CMK (cell line): Measurements from ENCODE around the gene DNASE1L1.

Experiments
- DNase-seq: peaks from one replicate; pipeline ENCODE4 v3.0.0-alpha.2; 2010; ENCODE audit warnings: low read depth

Gene DNASE1L1, protein sequence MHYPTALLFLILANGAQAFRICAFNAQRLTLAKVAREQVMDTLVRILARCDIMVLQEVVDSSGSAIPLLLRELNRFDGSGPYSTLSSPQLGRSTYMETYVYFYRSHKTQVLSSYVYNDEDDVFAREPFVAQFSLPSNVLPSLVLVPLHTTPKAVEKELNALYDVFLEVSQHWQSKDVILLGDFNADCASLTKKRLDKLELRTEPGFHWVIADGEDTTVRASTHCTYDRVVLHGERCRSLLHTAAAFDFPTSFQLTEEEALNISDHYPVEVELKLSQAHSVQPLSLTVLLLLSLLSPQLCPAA

DNA sequence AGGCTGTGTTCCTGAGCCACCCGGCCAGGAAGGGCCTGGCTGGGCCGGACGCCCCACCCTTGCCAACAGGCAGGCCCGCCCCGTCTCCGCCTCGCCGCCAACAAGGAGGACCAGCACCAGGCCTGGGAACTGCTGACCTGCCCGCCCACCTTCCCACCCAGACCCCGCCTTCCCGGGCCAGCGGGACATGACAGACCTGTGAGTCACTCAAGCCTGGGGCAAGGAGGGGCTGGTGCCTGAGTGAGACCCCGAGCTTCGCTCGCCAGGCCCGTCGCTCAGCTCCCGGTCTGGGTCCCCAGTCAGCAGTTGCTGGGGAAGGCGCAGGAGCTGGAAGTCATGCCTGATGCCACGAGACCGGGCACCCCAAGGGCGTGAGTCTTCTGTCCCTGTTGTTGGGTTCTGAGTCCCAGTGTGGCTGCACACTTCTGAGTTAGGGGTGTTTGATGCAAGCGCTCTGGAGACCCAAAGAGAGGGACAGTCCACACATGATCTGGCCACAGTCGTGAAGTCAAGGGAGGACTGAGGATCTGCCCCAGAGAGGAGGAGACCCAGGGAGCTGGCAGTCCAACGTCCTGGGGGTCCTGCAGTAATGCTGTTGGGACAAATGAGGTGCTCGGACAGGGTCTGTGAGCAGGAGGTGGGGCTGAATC, at the start of gene DNASE1L1:
Gene DNASE1L1 (minus strand): TSS at position 33 of the 650 bp plus-strand sequence. CDS start 3,686 bp downstream, outside the sequence.
- no peak for DNase-seq

DNA sequence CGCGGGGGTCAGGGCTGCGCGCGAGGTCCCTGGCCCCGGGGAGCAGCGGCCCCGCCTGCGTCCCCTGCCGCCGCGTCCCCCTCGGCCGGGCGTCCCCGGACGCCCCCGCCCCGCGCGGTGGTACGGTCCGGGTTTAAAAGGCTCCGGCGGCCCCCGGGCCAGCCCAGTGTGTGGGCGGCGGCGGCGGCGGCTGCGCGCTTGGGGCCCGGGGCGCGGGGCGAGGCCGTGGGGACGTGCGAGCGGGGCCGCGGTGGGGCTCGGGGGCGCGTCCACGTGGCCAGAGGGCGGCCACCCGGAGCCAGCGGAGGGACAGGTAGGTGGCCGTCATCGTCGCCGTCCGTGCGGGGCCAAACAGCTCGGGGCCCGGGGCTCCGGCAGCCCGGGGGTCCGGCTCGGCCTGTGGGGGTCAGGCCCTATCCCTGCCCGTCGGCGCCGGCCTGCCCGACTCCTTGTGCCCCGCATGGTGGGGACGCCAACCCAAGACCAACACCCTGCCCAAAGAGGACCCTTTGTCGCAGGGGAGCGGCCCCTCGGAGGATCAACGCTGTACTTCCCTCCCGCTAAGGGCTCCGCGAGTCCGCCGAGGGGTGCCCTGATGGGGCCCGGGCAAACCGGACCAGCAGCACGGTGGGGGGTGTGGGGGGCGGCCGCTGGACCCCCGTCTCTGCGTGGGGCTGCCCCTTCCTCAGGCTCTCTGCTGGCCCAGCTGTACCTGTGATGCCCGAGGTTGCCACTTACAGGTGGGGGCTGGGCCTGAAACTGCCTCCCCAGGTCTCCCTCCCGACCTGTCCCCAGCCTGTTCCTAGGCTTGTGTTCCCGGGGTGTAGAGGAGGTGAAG, 49.3 kb upstream of the DNASE1L1 start, which contains the start of gene PLXNA3:
Gene PLXNA3 (plus strand): TSS at position 166 of the 838 bp plus-strand sequence. CDS start 1,903 bp downstream, outside the sequence.
- DNase-seq, result no peak

DNA sequence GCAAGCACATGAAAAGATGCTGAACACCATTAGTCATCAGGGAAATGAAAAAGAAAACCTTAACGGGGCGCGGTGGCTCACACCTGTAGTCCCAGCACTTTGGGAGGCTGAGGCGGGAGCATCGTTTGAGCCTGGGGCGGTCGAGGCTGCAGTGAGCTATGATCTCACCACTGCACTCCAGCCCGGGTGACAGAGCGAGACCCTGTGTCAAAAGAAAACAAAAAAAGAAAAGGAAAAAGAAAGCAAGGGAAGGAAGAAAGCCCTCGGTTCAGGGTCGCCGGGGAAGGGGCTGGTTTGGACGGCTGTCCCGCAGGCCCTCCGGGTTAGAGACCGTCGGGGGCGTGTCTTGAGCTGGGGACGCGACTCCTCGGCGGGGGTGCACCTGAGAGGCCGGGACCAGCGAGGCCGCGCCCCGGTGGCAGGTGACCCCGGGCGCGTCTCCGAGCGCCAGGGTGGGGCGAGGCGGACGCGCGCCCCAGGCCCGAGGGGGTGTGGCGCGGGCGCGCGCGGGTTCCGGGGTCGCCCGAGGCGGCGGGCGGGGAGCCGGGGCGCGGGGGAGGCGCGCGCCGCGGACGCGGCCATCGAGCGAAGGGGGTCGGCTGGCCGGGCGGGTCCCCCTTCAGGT, 48.5 kb upstream of the DNASE1L1 start:
- no peak for DNase-seq

DNA sequence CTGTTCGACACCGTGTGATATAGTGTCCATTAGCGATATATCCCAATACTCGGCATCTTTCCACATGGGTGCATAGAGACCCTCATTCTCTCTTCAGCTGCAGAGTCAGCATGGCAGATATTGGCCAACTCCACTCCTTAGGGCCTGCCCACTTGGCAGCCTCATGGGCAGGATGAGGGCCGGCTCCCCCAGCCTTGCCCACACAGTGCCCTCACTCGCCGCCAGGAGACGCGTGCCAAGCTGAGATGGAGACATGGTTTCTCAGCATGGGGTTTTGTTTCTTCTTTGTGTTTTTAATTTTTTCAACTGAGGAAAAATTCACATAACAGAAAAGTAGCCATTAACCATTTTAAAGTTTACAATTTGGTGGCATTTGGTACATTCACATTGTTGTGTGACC, 43.8 kb upstream of the DNASE1L1 start:
- DNase-seq, result no peak

DNA sequence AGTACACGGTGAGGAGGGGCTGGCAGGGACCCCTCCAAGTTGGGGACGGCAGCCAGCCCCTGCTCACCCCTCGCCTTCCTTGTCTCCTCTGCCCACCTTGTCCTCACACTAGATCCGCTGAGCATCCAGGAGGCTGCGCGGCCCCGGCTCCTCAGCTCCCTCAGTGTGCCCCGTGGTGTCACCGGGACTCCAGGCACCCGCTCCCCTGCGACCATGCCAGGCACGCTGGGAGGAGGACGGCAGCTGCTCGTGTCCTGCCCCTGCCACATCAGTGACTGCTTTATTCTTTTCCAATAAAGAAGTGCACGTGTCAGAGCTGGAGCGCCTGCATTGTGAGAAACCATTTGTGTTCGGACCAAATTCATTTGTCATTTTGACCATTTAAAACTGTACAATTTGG, 41.3 kb upstream of the DNASE1L1 start:
- DNase-seq, result no peak

DNA sequence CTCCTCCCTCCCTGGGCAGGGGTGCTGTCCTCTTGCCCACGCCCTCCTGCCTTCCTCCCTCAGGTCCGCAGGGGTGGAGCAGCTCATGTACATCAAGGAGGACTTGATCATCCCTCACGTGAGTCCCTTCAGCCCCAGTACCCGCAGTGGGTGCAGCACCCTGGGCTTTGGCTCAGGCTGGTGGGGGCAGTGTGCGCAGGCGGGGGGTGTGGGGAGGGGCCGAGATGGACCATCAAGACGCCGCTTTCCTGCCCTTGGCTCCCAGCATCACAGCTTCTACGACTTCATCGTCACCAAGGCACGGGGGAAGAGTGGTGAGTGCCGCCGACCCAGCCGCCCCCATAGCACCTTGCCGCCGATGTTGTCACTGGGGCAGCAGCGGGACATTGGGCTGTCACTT, 40.6 kb upstream of the DNASE1L1 start:
- DNase-seq, result no peak

DNA sequence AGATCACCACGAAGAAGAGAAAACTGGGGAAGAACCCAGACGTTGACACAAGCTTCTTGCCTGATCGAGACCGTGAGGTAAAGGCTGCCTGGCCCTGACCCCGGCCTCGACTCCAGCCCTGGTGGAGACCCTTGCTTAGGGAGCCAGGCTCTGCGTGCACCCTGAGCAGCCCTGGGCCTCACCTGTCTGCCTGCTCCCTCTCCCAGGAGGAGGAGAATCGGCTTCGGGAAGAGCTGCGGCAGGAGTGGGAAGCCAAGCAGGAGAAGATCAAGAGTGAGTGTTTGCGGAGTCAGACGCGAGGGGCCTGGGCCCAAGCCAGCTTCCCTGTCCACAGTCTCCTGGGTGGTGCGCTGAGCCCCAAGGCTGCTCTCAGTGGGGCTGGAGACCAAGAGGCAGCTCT, 39.4 kb upstream of the DNASE1L1 start:
- DNase-seq, result no peak

DNA sequence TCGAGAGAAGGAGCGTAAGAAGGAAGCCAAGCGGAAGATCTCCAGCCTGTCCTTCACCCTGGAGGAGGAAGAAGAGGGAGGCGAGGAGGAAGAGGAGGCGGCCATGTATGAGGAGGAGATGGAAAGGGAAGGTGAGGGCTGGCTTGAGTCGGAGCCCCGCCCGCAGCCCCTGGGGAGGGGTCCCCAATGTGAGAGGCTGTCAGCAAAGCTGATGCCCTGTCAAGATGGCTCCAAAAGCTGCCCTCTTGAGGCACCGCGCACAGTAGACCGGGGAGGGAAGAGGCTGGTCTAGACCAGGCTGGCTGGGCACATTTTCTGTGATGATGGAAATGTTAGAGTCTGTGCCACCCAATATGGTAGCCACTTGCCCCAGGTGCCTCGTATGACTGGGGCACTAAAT, 37.4 kb upstream of the DNASE1L1 start:
- DNase-seq, result no peak

DNA sequence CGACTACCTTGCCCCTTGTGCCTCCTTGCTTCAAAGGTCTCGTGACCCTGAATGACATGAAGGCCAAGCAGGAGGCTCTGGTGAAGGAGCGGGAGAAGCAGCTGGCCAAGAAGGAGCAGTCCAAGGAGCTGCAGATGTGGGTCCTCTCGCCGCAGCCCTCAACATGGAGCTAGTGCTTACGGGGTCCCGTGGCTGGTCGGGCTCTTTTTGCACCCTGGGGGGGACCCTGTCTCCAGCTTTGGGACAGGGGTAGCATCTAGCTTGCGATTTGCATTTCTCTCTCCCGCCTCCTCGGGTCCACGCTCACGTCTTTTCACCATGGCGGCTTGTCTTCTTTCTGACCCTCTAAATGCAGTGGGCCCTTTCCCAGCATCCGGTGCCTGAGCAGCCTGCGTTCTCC, 36.7 kb upstream of the DNASE1L1 start:
- DNase-seq, result no peak

DNA sequence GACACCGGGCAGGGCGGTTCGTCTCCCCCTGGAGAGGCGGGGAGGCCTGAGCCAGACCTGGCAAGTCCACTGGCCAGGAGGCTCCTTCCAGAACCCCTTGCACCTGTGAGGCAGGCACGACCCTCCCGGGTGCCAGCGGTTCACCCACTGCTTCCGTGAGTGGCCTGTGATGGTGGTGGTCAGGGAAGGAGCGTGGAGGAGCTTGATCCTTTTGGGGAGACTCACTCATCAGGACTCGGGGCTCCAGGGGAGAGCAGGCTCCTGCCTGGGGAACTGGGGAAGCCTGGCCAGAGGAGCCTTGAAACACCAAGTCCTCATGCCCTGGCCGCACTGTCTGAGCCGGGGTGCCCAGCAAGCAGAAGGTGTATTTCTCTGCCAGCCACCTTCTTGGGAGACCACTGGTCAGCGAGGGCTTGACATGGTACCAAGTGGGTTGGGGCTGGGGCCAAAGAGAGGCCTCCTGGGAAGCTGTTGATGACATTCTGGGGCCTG, 35.7 kb upstream of the DNASE1L1 start:
- DNase-seq, result no peak

DNA sequence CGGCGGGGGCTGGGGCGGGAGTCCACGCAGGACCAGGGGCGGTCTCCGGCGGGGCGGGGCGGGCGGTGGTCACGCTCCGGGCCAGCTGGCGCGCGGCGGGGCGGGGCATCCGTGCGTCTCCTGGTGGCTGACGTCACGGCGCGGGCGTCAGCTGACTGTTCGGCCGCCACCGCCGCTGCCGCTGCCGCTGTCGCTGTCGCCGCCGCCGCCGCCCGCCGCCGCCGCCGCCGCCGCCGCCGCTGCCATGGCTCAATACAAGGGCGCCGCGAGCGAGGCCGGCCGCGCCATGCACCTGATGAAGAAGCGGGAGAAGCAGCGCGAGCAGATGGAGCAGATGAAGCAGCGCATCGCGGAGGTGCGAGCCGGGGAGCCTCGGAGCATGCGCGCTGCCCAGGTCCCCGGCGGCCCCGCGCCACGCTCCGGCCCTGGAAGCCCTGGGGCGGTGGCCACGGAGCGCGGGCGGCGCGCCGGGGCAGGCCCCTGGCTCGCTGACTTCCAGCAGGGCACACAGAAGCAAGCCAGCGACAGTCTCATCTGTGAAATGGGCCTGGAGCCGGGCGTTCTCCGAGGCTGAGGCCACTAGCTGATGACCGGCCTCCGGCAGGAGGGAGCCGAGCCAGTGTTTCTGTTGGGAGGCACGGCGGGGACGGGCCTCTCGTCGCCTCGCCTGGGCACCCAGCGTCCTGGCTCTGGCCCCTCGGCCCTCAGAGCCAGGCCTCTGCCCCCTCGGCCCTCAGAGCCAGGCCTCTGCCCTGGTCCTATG, 35.1 kb upstream of the DNASE1L1 start, which contains the start of gene FAM50A:
Gene FAM50A (plus strand): TSS at position 150 of the 763 bp plus-strand sequence. CDS start 95 bp downstream, at position 245.
- DNase-seq, result no peak

DNA sequence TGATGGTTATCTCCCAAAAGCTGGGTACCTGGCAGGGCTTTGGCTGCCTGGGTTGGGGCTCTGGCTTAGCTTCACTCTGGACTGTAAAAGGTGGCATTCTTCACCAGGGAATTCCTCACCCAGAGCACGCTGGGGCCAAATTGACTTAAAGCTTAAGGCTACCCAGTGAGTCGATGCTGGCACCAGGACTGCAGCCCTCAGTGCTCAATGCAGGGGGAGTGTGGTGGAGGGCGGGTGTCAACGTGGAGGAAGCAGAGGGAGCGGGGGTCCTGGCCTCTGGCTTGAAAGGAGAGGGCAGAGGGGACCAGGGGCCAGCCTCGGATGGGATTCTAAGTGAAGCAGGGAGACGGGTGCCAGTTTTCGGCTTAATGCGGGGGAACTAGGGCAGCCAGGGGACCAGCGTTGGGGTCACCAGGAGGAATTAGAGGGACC, 34.4 kb upstream of the DNASE1L1 start:
- no peak for DNase-seq

DNA sequence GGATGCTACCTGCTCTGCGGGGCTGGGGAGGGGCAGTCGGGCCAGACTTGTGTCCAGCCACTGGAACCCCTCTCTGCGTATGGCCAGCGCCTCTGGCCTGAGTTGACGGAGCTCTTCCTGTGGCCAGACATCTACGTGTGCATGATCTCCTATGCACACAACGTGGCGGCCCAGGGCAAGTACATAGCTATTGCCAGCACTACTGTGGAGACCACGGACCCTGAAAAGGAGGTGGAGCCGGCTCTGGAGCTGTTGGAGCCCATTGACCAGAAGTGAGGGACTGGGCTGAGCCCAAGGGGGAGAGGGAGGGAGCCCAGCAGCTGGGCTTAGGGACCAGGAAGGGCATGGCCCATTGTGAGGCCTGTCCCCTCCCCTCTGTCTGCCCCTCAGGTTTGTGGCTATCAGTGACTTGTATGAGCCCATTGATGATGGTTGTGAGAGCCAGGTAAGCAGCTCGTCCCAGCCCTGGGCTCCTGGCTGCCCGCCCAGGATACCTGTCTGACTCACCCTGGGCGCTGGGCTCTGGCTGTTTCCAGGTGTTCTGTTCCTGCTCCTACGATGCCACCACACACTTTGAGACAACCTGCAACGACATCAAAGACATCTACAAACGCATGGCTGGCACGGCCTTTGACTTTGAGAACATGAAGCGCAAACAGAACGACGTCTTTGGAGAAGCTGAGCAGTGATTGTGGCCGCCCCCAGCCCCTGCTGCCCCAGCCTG, 33.1 kb upstream of the DNASE1L1 start:
- DNase-seq, result no peak

DNA sequence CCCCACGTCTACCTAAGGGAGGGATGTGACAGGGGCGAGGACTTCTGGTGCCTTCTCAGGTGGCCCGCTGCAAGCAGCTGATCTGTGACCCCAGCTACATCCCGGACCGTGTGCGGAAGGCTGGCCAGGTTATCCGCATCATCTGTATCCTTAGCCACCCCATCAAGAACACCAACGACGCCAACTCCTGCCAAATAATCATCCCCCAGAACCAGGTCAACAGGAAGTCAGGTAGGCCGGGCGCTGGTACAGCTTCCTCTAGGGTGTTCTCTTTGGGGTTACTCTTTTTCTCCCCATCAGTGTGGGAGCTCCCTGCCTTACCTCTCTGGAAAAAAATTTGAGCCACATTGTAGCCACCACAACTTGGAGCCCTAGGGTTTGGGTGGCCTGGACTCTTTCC, 32.5 kb upstream of the DNASE1L1 start:
- DNase-seq, result no peak

DNA sequence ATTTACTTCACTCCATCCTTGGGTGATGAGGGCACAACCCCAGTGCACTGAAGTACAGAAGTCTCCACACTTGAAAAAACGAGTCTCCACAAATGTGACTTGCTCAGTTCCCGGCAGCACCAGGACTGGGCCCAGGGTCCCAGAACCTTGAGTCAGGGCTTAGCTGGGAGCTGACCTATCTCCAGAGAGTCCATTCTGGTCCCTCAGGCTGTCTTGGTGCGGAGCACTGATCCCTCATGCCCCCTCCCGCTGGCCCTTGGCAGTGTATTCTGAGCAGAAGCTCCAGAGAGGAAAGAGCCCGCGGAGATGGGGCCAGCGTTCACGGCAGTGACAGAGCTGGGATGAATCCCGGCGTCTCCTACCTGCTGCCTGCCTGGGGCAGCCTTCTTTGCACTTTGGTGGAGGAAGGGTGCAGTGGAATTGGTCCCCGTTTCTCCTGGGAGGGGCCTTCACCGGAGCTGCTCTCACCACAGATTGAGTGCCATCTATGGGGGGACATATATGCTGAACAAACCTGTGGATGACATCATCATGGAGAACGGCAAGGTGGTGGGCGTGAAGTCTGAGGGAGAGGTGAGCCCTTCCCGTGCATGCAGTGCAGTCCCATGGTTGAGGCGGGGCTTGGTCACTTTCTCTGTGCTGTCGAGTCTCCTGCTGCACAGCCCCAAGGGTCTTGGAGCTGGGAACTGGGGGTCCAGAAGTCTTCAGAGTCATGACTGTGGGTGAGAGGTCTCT, 31.7 kb upstream of the DNASE1L1 start:
- no peak for DNase-seq

DNA sequence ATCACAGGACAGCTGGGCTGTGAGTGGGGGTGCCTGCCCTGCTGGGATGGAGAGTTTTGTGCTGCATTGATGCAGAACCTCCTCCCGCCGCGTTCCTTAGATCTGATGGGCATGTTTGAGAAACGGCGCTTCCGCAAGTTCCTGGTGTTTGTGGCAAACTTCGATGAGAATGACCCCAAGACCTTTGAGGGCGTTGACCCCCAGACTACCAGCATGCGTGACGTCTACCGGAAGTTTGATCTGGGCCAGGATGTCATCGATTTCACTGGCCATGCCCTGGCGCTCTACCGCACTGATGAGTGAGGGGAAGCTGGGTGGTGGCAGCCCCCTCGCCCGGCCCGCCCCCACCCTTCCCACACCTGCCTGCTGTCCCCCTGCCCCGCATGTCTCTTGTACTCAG, 30.8 kb upstream of the DNASE1L1 start:
- DNase-seq, result no peak

DNA sequence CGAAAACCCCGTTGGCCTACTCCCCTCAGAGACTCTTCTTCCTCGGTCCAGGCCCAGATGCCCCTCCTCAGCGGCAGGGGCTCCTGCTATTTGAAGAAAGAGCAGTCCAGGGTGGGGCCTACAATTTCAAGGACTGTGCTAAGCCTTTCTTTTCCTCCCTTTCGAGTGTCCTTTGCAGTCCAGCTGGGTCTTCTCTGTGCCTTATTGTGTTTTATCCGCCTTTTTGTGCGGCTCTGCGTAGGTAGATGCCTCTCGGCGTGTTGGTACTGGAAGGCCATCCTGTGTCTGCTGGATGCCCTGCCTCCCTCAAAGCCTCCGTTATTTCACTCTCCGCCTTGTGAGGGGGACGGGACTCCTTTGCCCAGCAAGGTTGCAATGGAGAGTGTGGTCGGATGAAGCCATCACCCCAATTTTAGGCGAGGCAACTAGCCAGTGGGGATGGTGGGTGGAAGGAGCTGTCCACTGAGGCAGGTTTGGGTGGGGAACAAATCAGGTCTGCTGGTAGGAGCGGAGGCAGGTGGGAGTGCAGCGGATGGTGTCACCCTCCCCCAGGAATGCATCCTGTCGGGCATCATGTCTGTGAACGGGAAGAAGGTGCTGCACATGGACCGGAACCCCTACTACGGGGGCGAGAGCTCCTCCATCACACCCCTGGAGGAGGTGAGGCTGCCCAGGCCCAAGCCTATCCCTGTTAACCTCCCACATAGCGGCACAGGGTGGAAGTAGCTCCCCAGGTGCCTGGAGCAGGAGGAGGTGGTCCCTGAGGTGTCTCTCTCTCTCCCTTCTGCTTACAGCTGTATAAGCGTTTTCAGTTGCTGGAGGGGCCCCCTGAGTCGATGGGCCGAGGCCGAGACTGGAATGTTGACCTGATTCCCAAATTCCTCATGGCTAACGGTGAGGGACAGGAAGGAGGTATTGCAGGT, 29.2 kb upstream of the DNASE1L1 start:
- no peak for DNase-seq

DNA sequence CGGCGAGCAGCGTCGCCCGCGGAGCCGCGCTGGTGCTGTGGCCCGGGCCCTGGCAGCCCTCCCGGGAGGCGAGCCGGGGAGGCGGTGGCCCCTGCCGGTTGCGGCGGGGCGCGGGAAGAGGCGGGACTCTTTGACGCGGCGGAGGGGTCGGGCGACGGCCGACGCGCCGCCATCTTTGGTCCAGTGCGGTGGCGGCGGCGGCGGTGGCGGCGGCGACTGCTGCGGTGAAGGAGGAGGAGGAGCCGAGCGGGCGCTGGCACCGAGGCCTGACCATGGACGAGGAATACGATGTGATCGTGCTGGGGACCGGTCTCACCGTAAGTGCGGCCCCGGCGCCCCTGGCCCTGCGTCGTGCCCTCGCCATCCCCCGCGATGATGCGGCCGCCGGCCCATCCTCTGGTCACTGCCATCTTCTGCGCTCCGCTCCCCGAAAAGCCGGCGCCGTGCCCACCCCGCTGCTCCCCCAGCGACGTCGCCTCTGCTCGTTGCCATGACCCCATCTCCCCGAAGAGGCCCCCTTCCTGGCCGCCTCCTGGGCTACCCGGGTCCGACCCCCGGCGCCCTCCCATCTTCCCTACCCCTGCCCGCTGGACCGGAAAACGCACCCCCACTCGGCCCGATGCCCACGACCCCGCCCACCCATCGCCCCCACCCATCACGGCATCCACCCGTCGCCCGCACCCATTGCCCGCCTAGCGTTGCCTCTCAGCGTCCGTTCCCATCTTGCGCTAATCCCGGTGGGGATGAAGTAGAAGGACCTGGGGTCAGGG, 28.1 kb upstream of the DNASE1L1 start, which contains the start of gene GDI1:
Gene GDI1 (plus strand): TSS at position 172 of the 770 bp plus-strand sequence. CDS start 101 bp downstream, at position 273.
- DNase-seq, result no peak
